Neural cell (in vitro differentiated cells): ENCODE results near the gene IRF7.

Experiments used
- EP300 ChIP-seq: fragments of 450-650 bp; conservative IDR thresholded peaks from 2 replicates; pipeline ENCODE4 v1.6.1; 2014; ENCODE audit warnings: antibody characterized with exemption, mild to moderate bottlenecking, moderate library complexity; ENCODE audit not compliant: poor library complexity, severe bottlenecking
- EZH2 ChIP-seq: fragments of 200-600, 300-800 bp; shearing (Covaris generic), sonication (generic); IDR thresholded peaks from 2 replicates; pipeline ENCODE4 v1.6.1; 2014; ENCODE audit warnings: antibody characterized with exemption, low read length, borderline replicate concordance, mild to moderate bottlenecking; ENCODE audit not compliant: insufficient read depth, poor library complexity, severe bottlenecking
- POLR2AphosphoS5 ChIP-seq: IDR thresholded peaks from 2 replicates; pipeline ENCODE4 v1.6.1; 2012
- REST ChIP-seq: IDR thresholded peaks from 2 replicates; pipeline ENCODE4 v1.6.1; 2012; ENCODE audit warnings: borderline replicate concordance
- TAF1 ChIP-seq: IDR thresholded peaks from 2 replicates; pipeline ENCODE4 v1.6.1; 2012; ENCODE audit warnings: low read depth
- TF ChIP-seq, protein P1 (sequence below): fragments of 450-650 bp; IDR thresholded peaks from 2 replicates; pipeline ENCODE4 v1.5.1; 2014; ENCODE audit warnings: antibody characterized with exemption, mild to moderate bottlenecking, moderate library complexity; ENCODE audit not compliant: poor library complexity, severe bottlenecking

- TF ChIP-seq, protein P1, sequence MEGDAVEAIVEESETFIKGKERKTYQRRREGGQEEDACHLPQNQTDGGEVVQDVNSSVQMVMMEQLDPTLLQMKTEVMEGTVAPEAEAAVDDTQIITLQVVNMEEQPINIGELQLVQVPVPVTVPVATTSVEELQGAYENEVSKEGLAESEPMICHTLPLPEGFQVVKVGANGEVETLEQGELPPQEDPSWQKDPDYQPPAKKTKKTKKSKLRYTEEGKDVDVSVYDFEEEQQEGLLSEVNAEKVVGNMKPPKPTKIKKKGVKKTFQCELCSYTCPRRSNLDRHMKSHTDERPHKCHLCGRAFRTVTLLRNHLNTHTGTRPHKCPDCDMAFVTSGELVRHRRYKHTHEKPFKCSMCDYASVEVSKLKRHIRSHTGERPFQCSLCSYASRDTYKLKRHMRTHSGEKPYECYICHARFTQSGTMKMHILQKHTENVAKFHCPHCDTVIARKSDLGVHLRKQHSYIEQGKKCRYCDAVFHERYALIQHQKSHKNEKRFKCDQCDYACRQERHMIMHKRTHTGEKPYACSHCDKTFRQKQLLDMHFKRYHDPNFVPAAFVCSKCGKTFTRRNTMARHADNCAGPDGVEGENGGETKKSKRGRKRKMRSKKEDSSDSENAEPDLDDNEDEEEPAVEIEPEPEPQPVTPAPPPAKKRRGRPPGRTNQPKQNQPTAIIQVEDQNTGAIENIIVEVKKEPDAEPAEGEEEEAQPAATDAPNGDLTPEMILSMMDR, result no peak
- no peak for TF ChIP-seq REST
- TF ChIP-seq EZH2, result no peak
- no peak for TF ChIP-seq EP300
- no peak for TF ChIP-seq TAF1
- TF ChIP-seq POLR2AphosphoS5, result no peak
Observed at GRCh38 chr11:621838-622237, 6.1 kb upstream of the IRF7 start.
